K562 (cell line): Measurements from ENCODE around the gene MAP2K7. TPM values are rescaled to one million over a fixed set of nuclear protein-coding genes. Genes with fewer than 3 reads are reported as not detected.

Experiments
- ATAC-seq: fragments of 200-7000 bp; cut with Tn5 transposase; 3 replicates; pipeline ENCODE4 v1.9.1; 2020; ENCODE audit warnings: moderate library complexity
- BruUV-seq: library from RNA; stranded (reverse); fragments of 400-500 nt; replicated peaks from 2 replicates; lab custom pipeline; 2021; lab: Mats Ljungman, UMichigan
- CTCF ChIA-PET: fragments of 300-600 bp; formaldehyde crosslinking; extraction: SDS; loops from one replicate; lab custom pipeline; 2021; ENCODE audit warnings: low intra/inter-chr PET ratio; lab: Yijun Ruan, JAX
- POLR2A ChIA-PET: fragments of 300-600, 350-650 bp; sonication (Branson Sonifier 250); formaldehyde crosslinking; extraction: SDS; loops from one replicate; lab custom pipeline; 2021; ENCODE audit warnings: antibody characterized with exemption, inconsistent platforms; lab: Yijun Ruan, JAX
- DNase-seq, 4 experiments: peaks; one replicate each; pipeline versions ENCODE4 v3.0.0 to v3.0.0-alpha.2; 2011 to 2018; ENCODE audit warnings: low spot score in 3 of 4, mixed read lengths in 3 of 4; ENCODE audit errors: extremely low read depth in 1 of 4
- FAIRE-seq: peaks from 2 replicates; lab custom pipeline; 2011; peaks lifted over from hg19 to GRCh38; lab: Jason Lieb, UNC
- H2AFZ ChIP-seq: 2 replicates; pipeline ENCODE4 v1.6.0; 2011; ENCODE audit warnings: low read depth, low read length, control low read depth, inconsistent platforms
- H3K27ac ChIP-seq: fragments of 200-600 bp; 3 replicates; pipeline ENCODE4 v1.8.0; 2011; ENCODE audit warnings: low read depth, mild to moderate bottlenecking, control low read depth, inconsistent platforms, low read length, moderate library complexity, mixed read lengths; ENCODE audit errors: extremely low read depth
- H3K27me3 ChIP-seq, 2 experiments: fragments of 300-600 bp in 1 of 2; 2 replicates in 1 of 2; 3 replicates in 1 of 2; pipeline versions ENCODE4 v1.6.0 to v1.8.0; 2011; ENCODE audit warnings: inconsistent platforms in 2 of 2, low read length in 2 of 2, mild to moderate bottlenecking in 1 of 2, mixed read lengths in 1 of 2, moderate library complexity in 1 of 2; ENCODE audit not compliant: control insufficient read depth in 2 of 2, insufficient read depth in 2 of 2
- H3K36me3 ChIP-seq: fragments of 300-600 bp; 3 replicates; pipeline ENCODE4 v1.8.0; 2011; ENCODE audit warnings: mild to moderate bottlenecking, low read length, inconsistent platforms; ENCODE audit not compliant: control insufficient read depth, insufficient read depth
- H3K4me1 ChIP-seq, 2 experiments: fragments of 200-600 bp in 1 of 2; replicated peaks in 1 of 2; 2 replicates in 1 of 2; 3 replicates in 1 of 2; pipeline versions ENCODE4 v1.5.1 to v1.8.0; 2011; ENCODE audit warnings: inconsistent platforms in 2 of 2, low read length in 2 of 2, mild to moderate bottlenecking in 1 of 2, mixed read lengths in 1 of 2, moderate library complexity in 1 of 2; ENCODE audit not compliant: control insufficient read depth in 2 of 2, insufficient read depth in 2 of 2
- H3K4me2 ChIP-seq: 2 replicates; pipeline ENCODE4 v1.6.1; 2011; ENCODE audit warnings: low read length, control low read depth, inconsistent platforms, mixed read lengths; ENCODE audit not compliant: insufficient read depth
- H3K4me3 ChIP-seq: fragments of 200-600 bp; sonication (generic), shearing (Covaris generic); 2 replicates; pipeline ENCODE4 v1.5.1; 2016; ENCODE audit warnings: control low read depth, inconsistent platforms
- H3K79me2 ChIP-seq: fragments of 200-600 bp; 3 replicates; pipeline ENCODE4 v1.8.0; 2011; ENCODE audit warnings: low read length, inconsistent platforms; ENCODE audit not compliant: control insufficient read depth, insufficient read depth
- H3K9ac ChIP-seq, 2 experiments: 2 replicates each; pipeline versions ENCODE4 v1.6.0 to v1.6.1; 2011; ENCODE audit warnings: low read depth in 2 of 2, low read length in 2 of 2, control low read depth in 1 of 2, inconsistent platforms in 1 of 2, mild to moderate bottlenecking in 1 of 2, mixed read lengths in 1 of 2; ENCODE audit not compliant: insufficient read depth in 1 of 2
- H3K9me1 ChIP-seq: one replicate; pipeline ENCODE4 v1.6.0; 2011; ENCODE audit warnings: inconsistent platforms, mild to moderate bottlenecking, low read length, moderate library complexity; ENCODE audit not compliant: control insufficient read depth, insufficient read depth
- H3K9me3 ChIP-seq: replicated peaks from 2 replicates; pipeline ENCODE4 v1.5.1; 2011; ENCODE audit warnings: low read depth, low read length, inconsistent platforms; ENCODE audit not compliant: control insufficient read depth, insufficient read depth
- H4K20me1 ChIP-seq: replicated peaks from 2 replicates; pipeline ENCODE4 v1.6.1; 2011; ENCODE audit warnings: low read length, inconsistent platforms, mixed read lengths; ENCODE audit not compliant: control insufficient read depth, insufficient read depth
- BDP1 ChIP-seq: IDR thresholded peaks from 3 replicates; pipeline ENCODE4 v1.6.1; 2011; ENCODE audit not compliant: insufficient read length, insufficient read depth
- BHLHE40 ChIP-seq: IDR thresholded peaks from 2 replicates; pipeline ENCODE4 v1.6.1; 2011; ENCODE audit warnings: low read length, improper control_type of control experiment
- CBFB ChIP-seq: sonication (generic); formaldehyde crosslinking; IDR thresholded peaks from 2 replicates; pipeline ENCODE4 v1.4.0; 2020; ENCODE audit warnings: mild to moderate bottlenecking, missing genetic modification reagents
- CEBPG ChIP-seq, 3 experiments: fragments of 200-800 bp in 1 of 3; sonication (Bioruptor generic) in 1 of 3; sonication (generic) in 1 of 3; formaldehyde crosslinking in 1 of 3; IDR thresholded peaks in 2 of 3; conservative IDR thresholded peaks in 1 of 3; 2 replicates each; pipeline versions ENCODE4 v1.6.1 to v1.8.0; 2016 to 2022; ENCODE audit warnings: missing compliant biosample characterization in 2 of 3, missing genetic modification characterization in 2 of 3, mild to moderate bottlenecking in 1 of 3, missing genetic modification reagents in 1 of 3
- COPS2 ChIP-seq: fragments of 450-650 bp; conservative IDR thresholded peaks from 2 replicates; pipeline ENCODE4 v1.6.1; 2016; ENCODE audit warnings: mild to moderate bottlenecking, moderate library complexity
- HDAC1 ChIP-seq, 2 experiments: fragments of 450-650 bp; IDR thresholded peaks; 2 replicates each; pipeline ENCODE4 v1.6.1; 2016 to 2017; ENCODE audit warnings: inconsistent platforms in 1 of 2, mild to moderate bottlenecking in 1 of 2, moderate library complexity in 1 of 2
- ID3 ChIP-seq, 2 experiments: fragments of 250-450 bp in 1 of 2; fragments of 450-650 bp in 1 of 2; sonication (Bioruptor Pico) in 1 of 2; IDR thresholded peaks; 2 replicates each; pipeline versions ENCODE4 v1.6.1 to v1.8.0; 2016 to 2021; ENCODE audit warnings: mild to moderate bottlenecking in 2 of 2, moderate library complexity in 2 of 2, missing compliant biosample characterization in 1 of 2, missing genetic modification characterization in 1 of 2
- MAFG ChIP-seq: fragments of 450-650 bp; conservative IDR thresholded peaks from 2 replicates; pipeline ENCODE4 v1.6.1; 2016; ENCODE audit warnings: missing genetic modification characterization, missing compliant biosample characterization
- PPARD ChIP-seq: fragments of 250-450 bp; sonication (Bioruptor Pico); IDR thresholded peaks from 2 replicates; pipeline ENCODE4 v1.8.0; 2022; ENCODE audit warnings: inconsistent platforms, mild to moderate bottlenecking, moderate library complexity
- SAP30 ChIP-seq: fragments of 200-600 bp; sonication (generic); IDR thresholded peaks from 2 replicates; pipeline ENCODE4 v1.6.1; 2012; ENCODE audit warnings: borderline replicate concordance, low read depth, mild to moderate bottlenecking, moderate library complexity, low read length, control low read depth, inconsistent platforms; ENCODE audit not compliant: insufficient read depth, poor library complexity, severe bottlenecking
- TFAP4 ChIP-seq: sonication (generic); formaldehyde crosslinking; IDR thresholded peaks from 2 replicates; pipeline ENCODE4 v1.8.0; 2022; ENCODE audit warnings: missing genetic modification reagents, mild to moderate bottlenecking, moderate library complexity, borderline replicate concordance
- WGBS: fragments of 100-300 bp; shearing (Covaris generic); methylation state at CpG from one replicate; pipeline ENCODE4 v1.1.6; 2016; ENCODE audit warnings: low coverage, mixed read lengths; ENCODE audit not compliant: insufficient coverage; ENCODE audit errors: missing lambda C conversion rate; 5-methylcytosine and 5-hydroxymethylcytosine counted together
- in situ Hi-C: fragments of 300-500 bp; cut with MboI; formaldehyde crosslinking; loops from 4 replicates; pipeline ENCODE4 v1.15.0; 2018; ENCODE audit warnings: inconsistent platforms, mixed read lengths
- intact Hi-C: fragments of 100-400 bp; cut with micrococcal nuclease; formaldehyde crosslinking; loops from 2 replicates; pipeline ENCODE4 v1.14.2; 2022
- polyA plus RNA-seq, 8 experiments: library from polyadenylated mRNA; depleted of rRNA in 4 of 8; stranded (reverse) in 5 of 8; unstranded in 3 of 8; fragments of >200 nt; fragmentation: Nextera tagmentation in 2 of 8; fragmentation: Illumina TruSeq in 1 of 8; extraction: Ambion mirVana in 2 of 8; extraction: Trizol in 1 of 8; gene quantifications; 2 replicates each; pipeline versions ENCODE4 v1.2.1 to v1.2.3, GENCODE V29; 2011 to 2014; ENCODE audit warnings: inconsistent platforms in 1 of 8, missing spikeins in 1 of 8
- total RNA-seq, 7 experiments: library from RNA; depleted of rRNA in 6 of 7; stranded (reverse); fragments of >200 nt in 6 of 7; fragmentation: Illumina TruSeq in 2 of 7; extraction: Trizol in 2 of 7; gene quantifications; 2 replicates each; pipeline versions ENCODE4 v1.2.1 to v1.2.3, GENCODE V29; 2011 to 2021; ENCODE audit warnings: low replicate concordance in 1 of 7
- TF ChIP-seq, protein P1 (sequence below): fragments of 450-650 bp; IDR thresholded peaks from 2 replicates; pipeline ENCODE4 v1.7.1; 2018; ENCODE audit warnings: mild to moderate bottlenecking, low read depth; ENCODE audit not compliant: partially characterized antibody

The MAP2K7 gene
- total and polyA plus RNA-seq, 9 of the 15 experiments (the other 6 are each of a cell fraction or from before 2014, with no cell fraction given) = 0.51 to 45.8 (median 14.1) TPM

GRCh38 chr19:7904074-7905020, 670 bp downstream of the MAP2K7 start:
- Histone ChIP-seq H3K79me2 (peaks cover 57% of the 10 kb centered on the region), H3K9ac (peak overlapping the region; percentile 95 to 96), H3K36me3 (peaks cover 40% of the 10 kb centered on the region; the same call in 2 of the 3 replicates), H3K9me1 (peaks cover 7% of the 10 kb centered on the region), H3K4me1 (peaks cover 13 to 73% of the 10 kb centered on the region in 2 experiments; a peak in 4 of 5 replicates), H2AFZ (peak overlapping the region; percentile 93), H3K4me3 (peak overlapping the region; percentile 96), H3K27me3 (no peaks in the 10 kb centered on the region), H3K4me2 (peak overlapping the region; percentile 96), H3K27ac (peak overlapping the region; percentile 95), H4K20me1 (no peaks in the 10 kb centered on the region), H3K9me3 (no peaks in the 10 kb centered on the region)
- 5% methylated on average over 33 of the region's 68 CpGs for WGBS
- FAIRE-seq (peak; percentile 70), DNase-seq (peak; percentile 59 to 89 (median 86)), ATAC-seq (peak; percentile 54)
- ChIA-PET POLR2A (interaction anchor here (0.6 to 5.3 kb wide), 8 partner anchors 11 to 298 kb away, joined by 3 to 72 read pairs (median 4); partner anchors contain the start of genes LRRC8E, SNAPC2 and TGFBR3L), CTCF (interaction anchor here (0.7 kb wide), 1 partner anchor 52 kb away, joined by 3 read pairs; no protein-coding TSS in a partner anchor)
- BruUV-seq = TSS peak; percentile 43
- intact Hi-C loops = no loop called here
- in situ Hi-C loops = no loop called here
- TF ChIP-seq HDAC1 (IDR thresholded peaks at IDR 0.05) (peak in 1 of 2 experiments; percentile 72; a peak in 2 of 4 replicates), TFAP4 (CRISPR knock-in tag) (peak; percentile 80; the same call in 1 of the 2 replicates), ID3 (CRISPR knock-in tag; IDR thresholded peaks at IDR 0.05) (no peak), ID3 (tag; IDR thresholded peaks at IDR 0.05) (no peak), CBFB (CRISPR knock-in tag) (0 out of 2 replicates have a peak, but pooled peaks have one; percentile 24), PPARD (CRISPR knock-in tag) (no peak), COPS2 (no peak), MAFG (tag) (no peak), BDP1 (no peak), BHLHE40 (peak; percentile 43; the same call in 1 of the 2 replicates), SAP30 (peak; percentile 70), CEBPG (CRISPR knock-in tag; IDR thresholded peaks at IDR 0.05) (no peak), CEBPG (tag; conservative IDR thresholded peaks at IDR 0.05 in 1 of 2, IDR thresholded peaks at IDR 0.05 in 1 of 2) (no peak)
- TF ChIP-seq, protein P1, sequence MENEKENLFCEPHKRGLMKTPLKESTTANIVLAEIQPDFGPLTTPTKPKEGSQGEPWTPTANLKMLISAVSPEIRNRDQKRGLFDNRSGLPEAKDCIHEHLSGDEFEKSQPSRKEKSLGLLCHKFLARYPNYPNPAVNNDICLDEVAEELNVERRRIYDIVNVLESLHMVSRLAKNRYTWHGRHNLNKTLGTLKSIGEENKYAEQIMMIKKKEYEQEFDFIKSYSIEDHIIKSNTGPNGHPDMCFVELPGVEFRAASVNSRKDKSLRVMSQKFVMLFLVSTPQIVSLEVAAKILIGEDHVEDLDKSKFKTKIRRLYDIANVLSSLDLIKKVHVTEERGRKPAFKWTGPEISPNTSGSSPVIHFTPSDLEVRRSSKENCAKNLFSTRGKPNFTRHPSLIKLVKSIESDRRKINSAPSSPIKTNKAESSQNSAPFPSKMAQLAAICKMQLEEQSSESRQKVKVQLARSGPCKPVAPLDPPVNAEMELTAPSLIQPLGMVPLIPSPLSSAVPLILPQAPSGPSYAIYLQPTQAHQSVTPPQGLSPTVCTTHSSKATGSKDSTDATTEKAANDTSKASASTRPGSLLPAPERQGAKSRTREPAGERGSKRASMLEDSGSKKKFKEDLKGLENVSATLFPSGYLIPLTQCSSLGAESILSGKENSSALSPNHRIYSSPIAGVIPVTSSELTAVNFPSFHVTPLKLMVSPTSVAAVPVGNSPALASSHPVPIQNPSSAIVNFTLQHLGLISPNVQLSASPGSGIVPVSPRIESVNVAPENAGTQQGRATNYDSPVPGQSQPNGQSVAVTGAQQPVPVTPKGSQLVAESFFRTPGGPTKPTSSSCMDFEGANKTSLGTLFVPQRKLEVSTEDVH = no peak
